ENCODE results near the gene VAT1. TPM values are rescaled to one million over a fixed set of nuclear protein-coding genes. Genes with fewer than 3 reads are reported as not detected.
"Not testable (repeated sequence)": the region's sequence is repeated elsewhere in the genome, so short reads cannot be mapped to it uniquely, and the experiment has no call there.

The VAT1 gene
- total RNA-seq, 2 donors from 2014 or later, result 51.4 to 99.8 TPM

DNA sequence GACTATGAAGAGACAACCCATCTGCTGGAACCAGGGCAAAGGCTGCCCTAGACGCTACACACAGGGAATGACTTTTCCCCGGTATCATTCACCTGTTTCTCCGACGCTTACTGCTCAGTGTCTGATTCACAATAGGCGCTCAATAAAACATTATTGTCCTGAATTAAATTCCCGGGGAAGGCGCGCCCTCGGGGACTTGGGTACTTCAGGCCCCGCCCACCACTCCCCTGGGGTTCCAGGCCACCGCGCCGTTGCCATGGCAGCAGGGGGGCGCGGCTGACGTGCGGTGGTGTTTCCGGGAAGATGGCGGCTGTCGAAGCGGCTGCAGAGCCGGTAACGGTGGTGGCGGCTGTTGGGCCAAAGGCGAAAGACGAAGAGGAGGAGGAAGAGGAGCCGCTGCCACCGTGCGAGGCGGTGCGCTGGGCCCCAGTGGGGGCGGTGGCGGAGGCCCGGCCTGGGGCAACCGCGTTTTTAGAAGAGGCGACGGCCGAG lies 41.9 kb downstream of the VAT1 start, which contains the start of gene RUNDC1:
Gene RUNDC1 (plus strand): TSS at position 292 of the 492 bp plus-strand sequence. CDS start 12 bp downstream, at position 304.
- Histone ChIP-seq H3K27me3 (no peaks in the 10 kb centered on the region), H3K4me1 (peaks cover 0 to 26% of the 10 kb centered on the region in 2 donors), H3K27ac (peak within 1 kb of the TSS; percentile 82), H3K9me3 (no peaks in the 10 kb centered on the region), H3K36me3 (no peaks in the 10 kb centered on the region), H3K4me3 (peak within 1 kb of the TSS; percentile 79)
- no peak for TF ChIP-seq CTCF (IDR thresholded peaks at IDR 0.05)
- DNase-seq (ENCODE audit: low spot score), result peak; percentile 93

DNA sequence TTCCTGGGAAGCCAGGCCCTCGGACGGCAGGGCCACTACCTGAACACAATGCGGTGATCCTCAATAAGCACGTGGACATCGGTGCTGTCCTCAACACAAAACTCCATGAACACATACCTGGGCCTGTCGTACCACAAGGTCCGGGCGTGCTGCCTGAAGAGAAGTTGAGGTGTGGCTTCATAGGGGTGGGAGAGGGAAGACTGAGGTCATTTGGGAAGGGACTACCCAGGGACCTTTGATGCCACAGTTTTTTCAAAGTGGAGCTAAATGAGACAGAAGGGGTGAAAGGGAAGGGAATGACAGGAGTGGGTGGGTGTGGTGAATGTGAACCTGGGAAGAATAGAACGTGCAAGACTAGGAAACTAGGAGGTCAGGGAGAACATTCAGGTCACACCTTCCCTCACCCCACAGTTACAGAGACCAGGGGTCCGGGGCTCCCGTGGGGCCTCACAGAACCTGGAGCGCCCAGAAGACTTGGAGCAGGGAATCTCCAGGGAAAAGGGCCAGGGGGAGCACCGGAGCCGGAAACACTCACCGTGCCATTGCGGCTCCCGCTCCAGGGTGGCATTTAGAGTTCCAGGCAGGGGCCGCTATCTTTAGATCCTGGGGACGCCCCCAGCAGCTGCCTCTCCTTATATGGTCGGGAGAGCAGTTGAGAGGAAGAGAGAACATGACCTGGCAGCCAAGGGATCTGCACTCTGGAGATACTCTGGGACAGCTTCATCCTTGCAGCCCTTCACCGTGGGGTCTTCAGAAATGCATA lies 42.5 kb downstream of the VAT1 start, which contains the start of gene PTGES3L:
Gene PTGES3L (minus strand): TSS at position 570 of the 763 bp plus-strand sequence. CDS start 27 bp downstream, at position 543.
- Histone ChIP-seq H3K27ac (peak within 1 kb of the TSS; percentile 82), H3K9me3 (no peaks in the 10 kb centered on the region), H3K36me3 (no peaks in the 10 kb centered on the region), H3K4me1 (peaks cover 0 to 26% of the 10 kb centered on the region in 2 donors), H3K27me3 (no peaks in the 10 kb centered on the region), H3K4me3 (peak within 1 kb of the TSS; percentile 79)
- TF ChIP-seq CTCF (IDR thresholded peaks at IDR 0.05), result no peak
- DNase-seq (ENCODE audit: low spot score), result no peak

DNA sequence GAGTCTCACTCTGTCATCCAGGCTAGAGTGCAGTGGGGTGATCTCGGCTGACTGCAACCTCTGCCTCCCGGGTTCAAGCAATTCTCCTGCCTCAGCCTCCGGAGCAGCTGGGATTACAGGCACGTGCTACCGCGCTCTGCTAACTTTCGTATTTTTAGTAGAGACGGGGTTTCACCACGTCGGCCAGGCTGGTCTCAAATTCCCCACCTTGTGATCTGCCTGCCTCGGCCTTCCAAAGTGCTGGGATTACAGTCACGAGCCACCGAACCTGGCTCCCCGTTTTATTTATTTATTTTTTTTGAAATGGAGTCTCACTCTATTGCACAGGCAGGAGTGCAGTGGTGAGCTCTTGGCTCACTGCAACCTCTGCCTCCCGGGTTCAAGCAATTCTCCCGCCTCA lies 46.5 kb downstream of the VAT1 start:
- not testable (repeated sequence) for DNase-seq (ENCODE audit: low spot score); H3K4me3 ChIP-seq; H3K27ac ChIP-seq; H3K27me3 ChIP-seq; H3K36me3 ChIP-seq; H3K9me3 ChIP-seq
- H3K4me1 ChIP-seq, result peaks cover 0 to 11% of the 10 kb centered on the region in 2 donors

- no peaks in the 10 kb centered on the region for H3K36me3 ChIP-seq
- no peak for DNase-seq (ENCODE audit: low spot score)
- H3K4me1 ChIP-seq, result peaks cover 0 to 11% of the 10 kb centered on the region in 2 donors
- no peaks in the 10 kb centered on the region for H3K9me3 ChIP-seq
- no peak overlapping the region for H3K27ac ChIP-seq
- no peaks in the 10 kb centered on the region for H3K27me3 ChIP-seq
- no peak overlapping the region for H3K4me3 ChIP-seq
- TF ChIP-seq CTCF (IDR thresholded peaks at IDR 0.05), result no peak
These were observed 46.9 kb downstream of the VAT1 start for GRCh38 chr17:42975265-42975664.

DNA sequence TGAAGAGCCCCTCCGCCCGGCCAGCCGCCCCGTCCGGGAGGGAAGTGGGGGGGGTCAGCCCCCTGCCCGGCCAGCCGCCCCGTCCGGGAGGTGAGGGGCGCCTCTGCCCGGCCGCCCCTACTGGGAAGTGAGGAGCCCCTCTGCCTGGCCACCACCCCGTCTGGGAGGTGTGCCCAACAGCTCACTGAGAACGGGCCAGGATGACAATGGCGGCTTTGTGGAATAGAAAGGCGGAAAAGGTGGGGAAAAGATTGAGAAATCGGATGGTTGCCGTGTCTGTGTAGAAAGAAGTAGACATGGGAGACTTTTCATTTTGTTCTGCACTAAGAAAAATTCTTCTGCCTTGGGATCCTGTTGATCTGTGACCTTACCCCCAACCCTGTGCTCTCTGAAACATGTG lies 48.9 kb downstream of the VAT1 start:
- H3K27ac ChIP-seq; H3K36me3 ChIP-seq; H3K4me3 ChIP-seq; H3K9me3 ChIP-seq; H3K4me1 ChIP-seq; DNase-seq (ENCODE audit: low spot score); H3K27me3 ChIP-seq: not testable (repeated sequence)

DNA sequence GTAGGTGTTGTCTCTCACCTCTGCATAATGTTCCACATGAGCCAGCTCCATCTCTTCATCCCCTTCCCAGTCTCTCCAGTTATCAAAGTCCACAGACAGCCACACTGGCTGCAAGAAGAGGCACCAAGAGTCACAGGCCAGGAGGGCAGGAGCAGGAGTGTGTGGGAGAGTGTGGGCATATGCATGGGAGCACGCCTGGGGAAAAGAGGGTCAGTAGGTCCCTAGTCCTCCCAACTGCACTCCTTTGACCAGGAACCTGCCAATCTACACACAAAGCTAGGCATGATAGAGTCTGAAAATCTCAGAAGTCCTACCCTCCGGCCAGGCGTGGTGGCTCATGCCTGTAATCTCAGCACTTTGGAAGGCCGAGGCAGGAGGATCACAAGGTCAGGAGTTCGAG lies 50.6 kb downstream of the VAT1 start:
- Histone ChIP-seq H3K27me3 (no peaks in the 10 kb centered on the region), H3K4me1 (no peaks in the 10 kb centered on the region), H3K36me3 (no peaks in the 10 kb centered on the region), H3K4me3 (no peak overlapping the region), H3K9me3 (no peaks in the 10 kb centered on the region), H3K27ac (no peak overlapping the region)
- no peak for TF ChIP-seq CTCF (IDR thresholded peaks at IDR 0.05)
- no peak for DNase-seq (ENCODE audit: low spot score)
